Endothelial cell of umbilical vein (primary cell): ENCODE measurements around the gene FAM161A. TPM values are rescaled to one million over a fixed set of nuclear protein-coding genes. Genes with fewer than 3 reads are reported as not detected.

Experiments used
- BruUV-seq: library from RNA; stranded (reverse); fragments of 400-500 nt; replicated peaks from 2 replicates; lab custom pipeline; 2021; lab: Mats Ljungman, UMichigan
- CTCF ChIA-PET: fragments of 300-600, 350-600 bp; sonication (Branson Sonifier 250); formaldehyde crosslinking; loops from one replicate; lab custom pipeline; 2021; ENCODE audit warnings: antibody characterized with exemption, inconsistent platforms; lab: Charles Lee
- POLR2A ChIA-PET: fragments of 300-600, 350-600 bp; sonication (Branson Sonifier 250); formaldehyde crosslinking; loops from one replicate; lab custom pipeline; 2021; ENCODE audit warnings: antibody characterized with exemption, inconsistent platforms; lab: Charles Lee
- DNase-seq: peaks from one replicate; pipeline ENCODE4 v3.0.0-alpha.2; 2011; ENCODE audit warnings: low read depth, low spot score
- FAIRE-seq: peaks from 2 replicates; lab custom pipeline; 2011; peaks lifted over from hg19 to GRCh38; lab: Jason Lieb, UNC
- H2AFZ ChIP-seq: 2 replicates; pipeline ENCODE4 v1.6.0; 2012; ENCODE audit warnings: low read depth, low read length, control low read depth, inconsistent platforms
- H3K27ac ChIP-seq: 2 replicates; pipeline ENCODE4 v1.5.1; 2011; ENCODE audit warnings: low read depth, mild to moderate bottlenecking, control low read depth, low read length, moderate library complexity; ENCODE audit not compliant: insufficient read depth
- H3K27me3 ChIP-seq, 2 experiments: 2 replicates each; pipeline versions ENCODE4 v1.6.0 to v1.6.1; 2011; ENCODE audit warnings: low read length in 2 of 2, mixed read lengths in 1 of 2; ENCODE audit not compliant: control insufficient read depth in 2 of 2, insufficient read depth in 2 of 2
- H3K36me3 ChIP-seq, 2 experiments: 2 replicates in 1 of 2; 3 replicates in 1 of 2; pipeline ENCODE4 v1.5.1; 2011; ENCODE audit warnings: low read length in 2 of 2, mild to moderate bottlenecking in 1 of 2, moderate library complexity in 1 of 2; ENCODE audit not compliant: control insufficient read depth in 2 of 2, insufficient read depth in 2 of 2; ENCODE audit errors: extremely low read depth in 1 of 2
- H3K4me1 ChIP-seq: 3 replicates; pipeline ENCODE4 v1.5.1; 2011; ENCODE audit warnings: mild to moderate bottlenecking, low read length; ENCODE audit not compliant: control insufficient read depth, insufficient read depth; ENCODE audit errors: extremely low read depth
- H3K4me2 ChIP-seq: 2 replicates; pipeline ENCODE4 v1.6.1; 2011; ENCODE audit warnings: low read length, control low read depth, mixed read lengths; ENCODE audit not compliant: insufficient read depth
- H3K4me3 ChIP-seq, 3 experiments: fragments of 200-600 bp in 1 of 3; sonication (generic), shearing (Covaris generic) in 1 of 3; replicated peaks in 1 of 3; 2 replicates each; pipeline ENCODE4 v1.5.1; 2011 to 2016; ENCODE audit warnings: control low read depth in 3 of 3, low read length in 3 of 3, mild to moderate bottlenecking in 2 of 3, inconsistent platforms in 1 of 3, low read depth in 1 of 3, moderate library complexity in 1 of 3; ENCODE audit not compliant: insufficient read depth in 1 of 3
- H3K79me2 ChIP-seq: 2 replicates; pipeline ENCODE4 v1.6.0; 2012; ENCODE audit warnings: low read length, inconsistent platforms; ENCODE audit not compliant: control insufficient read depth, insufficient read depth
- H3K9ac ChIP-seq: replicated peaks from 2 replicates; pipeline ENCODE3; 2011; ENCODE audit warnings: low read length, control low read depth; ENCODE audit not compliant: insufficient read depth; ENCODE audit errors: extremely low read depth
- H3K9me1 ChIP-seq: replicated peaks from 3 replicates; pipeline ENCODE4 v1.6.0; 2011; ENCODE audit warnings: mild to moderate bottlenecking, low read length; ENCODE audit not compliant: control insufficient read depth, insufficient read depth; ENCODE audit errors: extremely low read depth
- H3K9me3 ChIP-seq: replicated peaks from 2 replicates; pipeline ENCODE4 v1.5.1; 2012; ENCODE audit warnings: low read length, inconsistent platforms; ENCODE audit not compliant: control insufficient read depth, insufficient read depth
- H4K20me1 ChIP-seq: replicated peaks from 2 replicates; pipeline ENCODE3; 2011; ENCODE audit warnings: mild to moderate bottlenecking, low read length; ENCODE audit not compliant: control insufficient read depth, insufficient read depth; ENCODE audit errors: extremely low read depth
- CTCF ChIP-seq, 2 donors: IDR thresholded peaks; 1 replicate in 1 of 2; 2 replicates in 1 of 2; pipeline ENCODE4 v1.5.1; 2011; ENCODE audit warnings: low read length in 2 of 2, mild to moderate bottlenecking in 2 of 2, moderate library complexity in 2 of 2, control low read depth in 1 of 2, inconsistent platforms in 1 of 2, low read depth in 1 of 2; ENCODE audit not compliant: insufficient read depth in 1 of 2; ENCODE audit errors: extremely low read depth in 1 of 2
- EZH2 ChIP-seq: IDR thresholded peaks from 2 replicates; pipeline ENCODE4 v1.6.1; 2012; ENCODE audit warnings: borderline replicate concordance, low read depth, mild to moderate bottlenecking, moderate library complexity, low read length, inconsistent platforms; ENCODE audit not compliant: severe bottlenecking
- FOS ChIP-seq: IDR thresholded peaks from 2 replicates; pipeline ENCODE4 v1.6.1; 2011; ENCODE audit warnings: mild to moderate bottlenecking, low read length, moderate library complexity, borderline replicate concordance; ENCODE audit not compliant: insufficient read depth
- GATA2 ChIP-seq: IDR thresholded peaks from 2 replicates; pipeline ENCODE4 v1.7.0; 2011; ENCODE audit warnings: low read depth, mild to moderate bottlenecking, moderate library complexity, mixed read lengths, low read length; ENCODE audit not compliant: insufficient read length, insufficient read depth
- JUN ChIP-seq: IDR thresholded peaks from 2 replicates; pipeline ENCODE4 v1.6.1; 2011; ENCODE audit warnings: borderline replicate concordance, low read depth; ENCODE audit not compliant: insufficient read length, insufficient read depth
- MAX ChIP-seq: IDR thresholded peaks from 2 replicates; pipeline ENCODE4 v1.6.1; 2011; ENCODE audit not compliant: insufficient read depth, insufficient read length
- MYC ChIP-seq: IDR thresholded peaks from one replicate; pipeline ENCODE4 v1.6.1; 2011; ENCODE audit warnings: mild to moderate bottlenecking, low read depth, low read length
- POLR2A ChIP-seq: IDR thresholded peaks from 2 replicates; pipeline ENCODE4 v1.6.1; 2012; ENCODE audit warnings: low read depth, mild to moderate bottlenecking, control low read depth, low read length
- POLR2AphosphoS5 ChIP-seq: IDR thresholded peaks from 2 replicates; pipeline ENCODE4 v1.6.1; 2012; ENCODE audit warnings: low read depth, mild to moderate bottlenecking, control low read depth, low read length, moderate library complexity; ENCODE audit not compliant: insufficient read depth
- dilution Hi-C: fragments of 300-500 bp; cut with MboI; formaldehyde crosslinking; loops from one replicate; pipeline ENCODE4 v1.15.0; 2019; ENCODE audit warnings: low sequenced_read_pairs; ENCODE audit not compliant: extremely low pct_ligation_motif_present
- intact Hi-C: fragments of 100-400 bp; cut with micrococcal nuclease; formaldehyde crosslinking; loops from one replicate; pipeline ENCODE4 v1.10.0; 2022
- polyA plus RNA-seq, 4 experiments: library from polyadenylated mRNA; depleted of rRNA in 3 of 4; stranded (reverse) in 3 of 4; unstranded in 1 of 4; fragments of >200 nt; gene quantifications; 2 replicates each; pipeline versions ENCODE4 v1.2.1 to v1.2.3, GENCODE V29; 2011 to 2012; ENCODE audit warnings: missing spikeins in 1 of 4
- total RNA-seq: library from RNA; stranded (reverse); gene quantifications from 2 replicates; pipeline ENCODE4 v1.2.3, GENCODE V29; 2021

FAM161A gene
- total and polyA plus RNA-seq, 2 donors (not counting 3 experiments of a cell fraction or from before 2014, with no cell fraction given) = 0.81 to 6.1 TPM

- Histone ChIP-seq H2AFZ (peak overlapping the region; percentile 61), H3K4me2 (peak overlapping the region; percentile 94)
Measured at GRCh38 chr2:61887717-61888266, 33.9 kb upstream of the FAM161A start.

GRCh38 chr2:61885896-61886603 lies 32.2 kb upstream of the FAM161A start:
- Histone ChIP-seq H3K27me3 (no peaks in the 10 kb centered on the region), H3K4me3 (peak overlapping the region in 1 of 3 experiments; percentile 98), H2AFZ (no peak overlapping the region), H3K9me3 (no peaks in the 10 kb centered on the region), H3K9ac (no peak overlapping the region), H3K27ac (no peak overlapping the region), H3K36me3 (peaks cover 8 to 11% of the 10 kb centered on the region in 2 experiments), H3K79me2 (peaks cover 56% of the 10 kb centered on the region), H3K4me1 (peaks cover 11% of the 10 kb centered on the region), H3K4me2 (peak overlapping the region; percentile 94), H3K9me1 (no peaks in the 10 kb centered on the region), H4K20me1 (no peaks in the 10 kb centered on the region)
- CTCF ChIA-PET = no interaction called here
- no peak for TF ChIP-seq GATA2
- TF ChIP-seq JUN = no peak
- no peak for TF ChIP-seq POLR2AphosphoS5
- no peak for TF ChIP-seq CTCF (IDR thresholded peaks at IDR 0.05; ENCODE audit: extremely low read depth in 1 of 2, insufficient read depth in 1 of 2, low read depth in 1 of 2, low read length in 2 of 2)
- TF ChIP-seq MYC = no peak
- no peak for TF ChIP-seq FOS
- TF ChIP-seq EZH2 = no peak
- TF ChIP-seq POLR2A = no peak
- TF ChIP-seq MAX = no peak
- FAIRE-seq = no peak
- DNase-seq = no peak
- no TSS peak for BruUV-seq
- intact Hi-C loops (no loop called here), dilution Hi-C loops (no loop called here)
- POLR2A ChIA-PET = no interaction called here

More at GRCh38 chr2:61887717-61888266, 33.9 kb upstream of the FAM161A start:
- intact Hi-C loops = loop anchor here (2.0 kb wide), 1 partner anchor 33 kb away; the partner anchor contains the start of gene FAM161A
- dilution Hi-C loops = no loop called here
- Histone ChIP-seq H3K36me3 (peaks cover 6 to 7% of the 10 kb centered on the region in 2 experiments), H3K9ac (peak overlapping the region; percentile 95), H3K4me3 (peak overlapping the region; percentile 91 to 98 (median 95)), H3K27ac (peak overlapping the region; percentile 74), H4K20me1 (no peaks in the 10 kb centered on the region), H3K27me3 (no peaks in the 10 kb centered on the region), H3K9me1 (no peaks in the 10 kb centered on the region), H3K4me1 (peaks cover 11% of the 10 kb centered on the region), H3K9me3 (no peaks in the 10 kb centered on the region), H3K79me2 (peaks cover 52% of the 10 kb centered on the region)
- no TSS peak for BruUV-seq
- ChIA-PET CTCF (no interaction called here), POLR2A (no interaction called here)
- DNase-seq (peak; percentile 52), FAIRE-seq (no peak)
- no peak for TF ChIP-seq JUN
- no peak for TF ChIP-seq GATA2
- TF ChIP-seq FOS = no peak
- no peak for TF ChIP-seq EZH2
- no peak for TF ChIP-seq POLR2AphosphoS5
